GM20000 (cell line): ENCODE data around the gene MTMR3.

Experiments used
- DNase-seq: peaks from one replicate; pipeline ENCODE4 v3.0.0; 2012; ENCODE audit warnings: low spot score
- TF ChIP-seq, protein P1 (sequence below): IDR thresholded peaks from 2 replicates; pipeline ENCODE4 v1.5.1; 2012; ENCODE audit warnings: mild to moderate bottlenecking, control low read depth; ENCODE audit errors: extremely low read depth, missing control alignments

MTMR3 gene

DNA sequence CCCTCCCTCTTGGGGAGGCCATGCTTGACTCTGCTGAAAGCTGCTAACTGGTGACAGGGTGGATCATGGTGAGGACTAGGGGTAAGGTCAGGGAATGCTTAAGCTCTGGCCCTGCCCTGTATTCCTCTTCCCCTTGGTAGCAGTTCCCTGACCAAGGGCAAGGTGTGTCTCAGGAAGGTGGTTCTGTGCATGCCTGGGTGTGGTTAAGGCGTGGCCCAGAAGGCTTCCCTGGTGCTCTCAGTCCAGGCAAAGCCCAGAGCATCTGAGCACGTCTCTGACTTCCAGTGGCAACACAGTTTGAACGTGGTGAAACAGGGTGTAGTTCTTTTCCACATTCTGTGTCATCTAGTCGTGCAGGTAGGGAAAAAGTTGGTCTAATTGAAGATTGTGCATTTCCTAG lies 144.2 kb downstream of the MTMR3 start:
- TF ChIP-seq, protein P1, sequence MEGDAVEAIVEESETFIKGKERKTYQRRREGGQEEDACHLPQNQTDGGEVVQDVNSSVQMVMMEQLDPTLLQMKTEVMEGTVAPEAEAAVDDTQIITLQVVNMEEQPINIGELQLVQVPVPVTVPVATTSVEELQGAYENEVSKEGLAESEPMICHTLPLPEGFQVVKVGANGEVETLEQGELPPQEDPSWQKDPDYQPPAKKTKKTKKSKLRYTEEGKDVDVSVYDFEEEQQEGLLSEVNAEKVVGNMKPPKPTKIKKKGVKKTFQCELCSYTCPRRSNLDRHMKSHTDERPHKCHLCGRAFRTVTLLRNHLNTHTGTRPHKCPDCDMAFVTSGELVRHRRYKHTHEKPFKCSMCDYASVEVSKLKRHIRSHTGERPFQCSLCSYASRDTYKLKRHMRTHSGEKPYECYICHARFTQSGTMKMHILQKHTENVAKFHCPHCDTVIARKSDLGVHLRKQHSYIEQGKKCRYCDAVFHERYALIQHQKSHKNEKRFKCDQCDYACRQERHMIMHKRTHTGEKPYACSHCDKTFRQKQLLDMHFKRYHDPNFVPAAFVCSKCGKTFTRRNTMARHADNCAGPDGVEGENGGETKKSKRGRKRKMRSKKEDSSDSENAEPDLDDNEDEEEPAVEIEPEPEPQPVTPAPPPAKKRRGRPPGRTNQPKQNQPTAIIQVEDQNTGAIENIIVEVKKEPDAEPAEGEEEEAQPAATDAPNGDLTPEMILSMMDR = no peak
- no peak for DNase-seq

GRCh38 chr22:30027791-30028190 lies 144.8 kb downstream of the MTMR3 start:
- DNase-seq = no peak
- TF ChIP-seq, protein P1 = no peak

- TF ChIP-seq, protein P1 = no peak
- DNase-seq = no peak
Measured at GRCh38 chr22:30028731-30029130, 145.8 kb downstream of the MTMR3 start.

DNA sequence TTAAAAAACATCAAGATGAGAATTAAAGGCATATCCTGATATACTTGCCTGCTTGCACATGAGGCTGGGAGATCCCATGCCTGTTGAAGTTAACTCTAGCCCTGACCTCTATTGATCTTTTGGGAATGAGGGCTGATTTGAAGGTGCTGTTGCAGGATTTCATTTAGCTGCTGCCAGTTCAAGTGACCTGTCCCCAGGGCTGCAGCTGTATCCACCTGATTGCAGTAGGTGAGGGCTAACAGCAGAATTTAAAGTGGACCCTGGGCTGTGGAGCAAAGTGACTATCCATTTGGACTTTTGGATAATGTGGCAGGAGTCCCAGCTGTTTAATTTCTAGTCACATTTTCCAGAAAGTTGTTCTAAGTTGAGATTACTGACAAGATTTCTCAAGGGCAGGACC lies 146.5 kb downstream of the MTMR3 start:
- TF ChIP-seq, protein P1 = no peak
- no peak for DNase-seq

- no peak for DNase-seq
- TF ChIP-seq, protein P1 = no peak
Measured at GRCh38 chr22:30030329-30030728, 147.4 kb downstream of the MTMR3 start.

- no peak for DNase-seq
- TF ChIP-seq, protein P1 = no peak
Measured at GRCh38 chr22:30031328-30031727, 148.4 kb downstream of the MTMR3 start.

- TF ChIP-seq, protein P1 = no peak
Measured at GRCh38 chr22:30031764-30032455, 148.9 kb downstream of the MTMR3 start.

More at GRCh38 chr22:30031764-30032455, 148.9 kb downstream of the MTMR3 start:
- no peak for DNase-seq
